C4-2B (cell line): ENCODE results near the gene PSORS1C2.

Experiments used
- CTCF ChIP-seq: fragments of 450-650 bp; conservative IDR thresholded peaks from 2 replicates; pipeline ENCODE4 v1.5.1; 2017; ENCODE audit warnings: mild to moderate bottlenecking
- ZFX ChIP-seq: fragments of 450-650 bp; IDR thresholded peaks from 2 replicates; pipeline ENCODE4 v1.6.1; 2017

GRCh38 chr6:31114541-31114878, 24.4 kb downstream of the PSORS1C2 start, which contains the start of gene PSORS1C1:
- TF ChIP-seq CTCF (no peak), ZFX (no peak)
